Stimulated activated CD4-positive, alpha-beta T cell treated with anti-CD3 and anti-CD28 coated beads, Interleukin-1b, Interleukin-23, amount 100 ng/mL, for 1 hour (primary cell): ENCODE measurements around the gene CCDC32.
"Not testable (repeated sequence)": the region's sequence is repeated elsewhere in the genome, so short reads cannot be mapped to it uniquely, and the experiment has no call there.

ENCODE experiments used
- DNase-seq, 2 donors: peaks; one replicate each; pipeline ENCODE4 v3.0.0-alpha.2; 2020; ENCODE audit warnings: low read depth in 2 of 2

CCDC32 gene

GRCh38 chr15:40564591-40565332 is at the start of gene CCDC32:
TSS of gene CCDC32 (minus strand) at chr15:40565042. CDS start at chr15:40563015, 2,027 bp downstream.
- DNase-seq, result peak; percentile 84 to 85

GRCh38 chr15:40613080-40613479 is 48.2 kb upstream of the CCDC32 start:
- DNase-seq, result no peak

- DNase-seq, result no peak
Measured at GRCh38 chr15:40603935-40604334, 39.1 kb upstream of the CCDC32 start.

GRCh38 chr15:40600956-40601355 is 36.1 kb upstream of the CCDC32 start:
- no peak for DNase-seq

- DNase-seq, result no peak
Measured at GRCh38 chr15:40598672-40599071, 33.8 kb upstream of the CCDC32 start.

- DNase-seq, result no peak
Measured at GRCh38 chr15:40598126-40598525, 33.3 kb upstream of the CCDC32 start.

GRCh38 chr15:40597024-40597423 is 32.2 kb upstream of the CCDC32 start:
- no peak for DNase-seq

- no peak for DNase-seq
Measured at GRCh38 chr15:40595773-40596172, 30.9 kb upstream of the CCDC32 start.

- DNase-seq, result no peak
Measured at GRCh38 chr15:40595219-40595618, 30.4 kb upstream of the CCDC32 start.

- peak in 1 of 2 donors; percentile 2 for DNase-seq
Measured at GRCh38 chr15:40594429-40594836, 29.6 kb upstream of the CCDC32 start.

- peak; percentile 72 to 75 for DNase-seq
Measured at GRCh38 chr15:40593588-40594428, 29.0 kb upstream of the CCDC32 start, which contains the start of gene KNL1. TSS of gene KNL1 (plus strand) at chr15:40594249. CDS start at chr15:40602932, 8,683 bp downstream.

GRCh38 chr15:40593165-40593564 is 28.3 kb upstream of the CCDC32 start:
- no peak for DNase-seq

- no peak for DNase-seq
Measured at GRCh38 chr15:40591389-40591788, 26.5 kb upstream of the CCDC32 start.

- no peak for DNase-seq
Measured at GRCh38 chr15:40590667-40591050, 25.8 kb upstream of the CCDC32 start.

- DNase-seq, result no peak
Measured at GRCh38 chr15:40584191-40584590, 19.3 kb upstream of the CCDC32 start.

- no peak for DNase-seq
Measured at GRCh38 chr15:40582726-40583246, 17.9 kb upstream of the CCDC32 start.

GRCh38 chr15:40581796-40582195 is 17.0 kb upstream of the CCDC32 start:
- not testable (repeated sequence) for DNase-seq

- no peak for DNase-seq
Measured at GRCh38 chr15:40578892-40579291, 14.1 kb upstream of the CCDC32 start.

- not testable (repeated sequence) for DNase-seq
Measured at GRCh38 chr15:40576914-40577313, 12.1 kb upstream of the CCDC32 start.

- no peak for DNase-seq
Measured at GRCh38 chr15:40575113-40575512, 10.3 kb upstream of the CCDC32 start.

GRCh38 chr15:40569129-40569953 is 4.5 kb upstream of the CCDC32 start, which contains the start of gene RPUSD2:
TSS of gene RPUSD2 (plus strand) at chr15:40569299. CDS start at chr15:40569338, 39 bp downstream.
- DNase-seq, result peak; percentile 69 to 81

- no peak for DNase-seq
Measured at GRCh38 chr15:40567111-40567510, 2.3 kb upstream of the CCDC32 start.
